Activated naive CD8-positive, alpha-beta T cell treated with anti-CD3 and anti-CD28 coated beads, Interleukin-2, amount 50 U/mL, for 24 hours (primary cell): ENCODE measurements around the gene CXXC4.

Source experiments
- ATAC-seq: fragments of 150-1000 bp; cut with Tn5 transposase; one replicate; pipeline ENCODE4 v1.10.0; 2021
- DNase-seq: peaks from one replicate; pipeline ENCODE4 v3.0.0; 2021
- H3K27ac Mint-ChIP-seq: one replicate; pipeline ENCODE4 v1.8.0; 2021; ENCODE audit warnings: mild to moderate bottlenecking, mixed read lengths
- H3K27me3 Mint-ChIP-seq: one replicate; pipeline ENCODE4 v1.8.0; 2021; ENCODE audit warnings: mixed read lengths
- H3K36me3 Mint-ChIP-seq: one replicate; pipeline ENCODE4 v1.8.0; 2021; ENCODE audit warnings: low read depth, mixed read lengths
- H3K4me1 Mint-ChIP-seq: one replicate; pipeline ENCODE4 v1.8.0; 2021; ENCODE audit warnings: mixed read lengths
- H3K4me3 Mint-ChIP-seq: one replicate; pipeline ENCODE4 v1.8.0; 2021; ENCODE audit warnings: mild to moderate bottlenecking, moderate library complexity, mixed read lengths
- H3K9me3 Mint-ChIP-seq: one replicate; pipeline ENCODE4 v1.8.0; 2021; ENCODE audit warnings: mixed read lengths

The CXXC4 gene

GRCh38 chr4:104494822-104495559 lies at the start of gene CXXC4:
CXXC4 (minus strand) TSS chr4:104494894; CDS start chr4:104491802, 3,092 bp downstream.
- Mint-ChIP-seq H3K27me3 (peaks cover 64% of the 10 kb centered on the region), H3K27ac (no peak within 1 kb of the TSS), H3K4me1 (peaks cover 30% of the 10 kb centered on the region), H3K4me3 (peak within 1 kb of the TSS; percentile 75), H3K36me3 (peaks cover 3% of the 10 kb centered on the region), H3K9me3 (no peaks in the 10 kb centered on the region)
- ATAC-seq (no peak), DNase-seq (peak; percentile 5)

- Mint-ChIP-seq H3K9me3 (no peaks in the 10 kb centered on the region), H3K36me3 (no peaks in the 10 kb centered on the region), H3K4me1 (no peaks in the 10 kb centered on the region), H3K27ac (no peak overlapping the region), H3K27me3 (peaks cover 1% of the 10 kb centered on the region), H3K4me3 (no peak overlapping the region)
- DNase-seq (no peak), ATAC-seq (no peak)
Observed at GRCh38 chr4:104533156-104533555, 38.5 kb upstream of the CXXC4 start.

GRCh38 chr4:104532677-104533076 lies 38.0 kb upstream of the CXXC4 start:
- DNase-seq (no peak), ATAC-seq (no peak)
- no peak overlapping the region for H3K27ac Mint-ChIP-seq
- no peaks in the 10 kb centered on the region for H3K9me3 Mint-ChIP-seq
- H3K36me3 Mint-ChIP-seq, result no peaks in the 10 kb centered on the region
- H3K4me1 Mint-ChIP-seq, result no peaks in the 10 kb centered on the region
- peaks cover 3% of the 10 kb centered on the region for H3K27me3 Mint-ChIP-seq
- H3K4me3 Mint-ChIP-seq, result no peak overlapping the region

- ATAC-seq (no peak), DNase-seq (no peak)
- Mint-ChIP-seq H3K36me3 (no peaks in the 10 kb centered on the region), H3K27ac (no peak overlapping the region), H3K9me3 (no peaks in the 10 kb centered on the region), H3K27me3 (peaks cover 6% of the 10 kb centered on the region), H3K4me3 (no peak overlapping the region), H3K4me1 (no peaks in the 10 kb centered on the region)
Observed at GRCh38 chr4:104531390-104531789, 36.7 kb upstream of the CXXC4 start.

GRCh38 chr4:104530426-104530825 lies 35.7 kb upstream of the CXXC4 start:
- no peaks in the 10 kb centered on the region for H3K4me1 Mint-ChIP-seq

GRCh38 chr4:104524591-104524990 lies 29.9 kb upstream of the CXXC4 start:
- H3K27me3 Mint-ChIP-seq, result peaks cover 7% of the 10 kb centered on the region
- H3K9me3 Mint-ChIP-seq, result no peaks in the 10 kb centered on the region
- no peak for DNase-seq
- H3K36me3 Mint-ChIP-seq, result no peaks in the 10 kb centered on the region
- no peaks in the 10 kb centered on the region for H3K4me1 Mint-ChIP-seq
- ATAC-seq, result no peak
- H3K27ac Mint-ChIP-seq, result no peak overlapping the region
- no peak overlapping the region for H3K4me3 Mint-ChIP-seq

More at GRCh38 chr4:104530426-104530825, 35.7 kb upstream of the CXXC4 start:
- no peak overlapping the region for H3K4me3 Mint-ChIP-seq
- H3K27me3 Mint-ChIP-seq, result peaks cover 6% of the 10 kb centered on the region
- no peak for ATAC-seq
- H3K36me3 Mint-ChIP-seq, result no peaks in the 10 kb centered on the region
- H3K9me3 Mint-ChIP-seq, result no peaks in the 10 kb centered on the region
- DNase-seq, result no peak
- H3K27ac Mint-ChIP-seq, result no peak overlapping the region

- Mint-ChIP-seq H3K27ac (no peak overlapping the region), H3K27me3 (peaks cover 7% of the 10 kb centered on the region), H3K4me3 (no peak overlapping the region), H3K4me1 (no peaks in the 10 kb centered on the region), H3K9me3 (peaks cover 3% of the 10 kb centered on the region), H3K36me3 (no peaks in the 10 kb centered on the region)
- DNase-seq (no peak), ATAC-seq (no peak)
Observed at GRCh38 chr4:104524026-104524425, 29.3 kb upstream of the CXXC4 start.

- Mint-ChIP-seq H3K9me3 (peaks cover 3% of the 10 kb centered on the region), H3K4me3 (no peak overlapping the region), H3K27ac (no peak overlapping the region), H3K27me3 (peaks cover 10% of the 10 kb centered on the region), H3K4me1 (no peaks in the 10 kb centered on the region), H3K36me3 (no peaks in the 10 kb centered on the region)
- DNase-seq (no peak), ATAC-seq (no peak)
Observed at GRCh38 chr4:104519588-104519987, 24.9 kb upstream of the CXXC4 start.

- no peak overlapping the region for H3K4me3 Mint-ChIP-seq
Observed at GRCh38 chr4:104516884-104517283, 22.2 kb upstream of the CXXC4 start.

GRCh38 chr4:104508224-104508623 lies 13.5 kb upstream of the CXXC4 start:
- Mint-ChIP-seq H3K27me3 (peaks cover 6% of the 10 kb centered on the region), H3K27ac (no peak overlapping the region), H3K36me3 (no peaks in the 10 kb centered on the region), H3K4me3 (no peak overlapping the region), H3K4me1 (no peaks in the 10 kb centered on the region), H3K9me3 (no peaks in the 10 kb centered on the region)
- ATAC-seq (no peak), DNase-seq (no peak)

More at GRCh38 chr4:104516884-104517283, 22.2 kb upstream of the CXXC4 start:
- Mint-ChIP-seq H3K27ac (no peak overlapping the region), H3K4me1 (no peaks in the 10 kb centered on the region), H3K9me3 (peaks cover 3% of the 10 kb centered on the region), H3K27me3 (peaks cover 8% of the 10 kb centered on the region), H3K36me3 (no peaks in the 10 kb centered on the region)
- DNase-seq (no peak), ATAC-seq (no peak)

- no peaks in the 10 kb centered on the region for H3K4me1 Mint-ChIP-seq
- H3K36me3 Mint-ChIP-seq, result no peaks in the 10 kb centered on the region
- no peak for DNase-seq
- H3K4me3 Mint-ChIP-seq, result no peak overlapping the region
- H3K27ac Mint-ChIP-seq, result no peak overlapping the region
- H3K9me3 Mint-ChIP-seq, result no peaks in the 10 kb centered on the region
- peaks cover 6% of the 10 kb centered on the region for H3K27me3 Mint-ChIP-seq
- ATAC-seq, result no peak
Observed at GRCh38 chr4:104507112-104507511, 12.4 kb upstream of the CXXC4 start.

GRCh38 chr4:104504536-104504935 lies 9.8 kb upstream of the CXXC4 start:
- no peak overlapping the region for H3K4me3 Mint-ChIP-seq
- no peak for ATAC-seq
- H3K4me1 Mint-ChIP-seq, result no peaks in the 10 kb centered on the region
- H3K36me3 Mint-ChIP-seq, result no peaks in the 10 kb centered on the region
- DNase-seq, result no peak
- H3K27me3 Mint-ChIP-seq, result peaks cover 20% of the 10 kb centered on the region
- H3K9me3 Mint-ChIP-seq, result no peaks in the 10 kb centered on the region
- no peak overlapping the region for H3K27ac Mint-ChIP-seq

- Mint-ChIP-seq H3K27me3 (peaks cover 29% of the 10 kb centered on the region), H3K4me1 (no peaks in the 10 kb centered on the region), H3K9me3 (no peaks in the 10 kb centered on the region), H3K4me3 (no peak overlapping the region), H3K36me3 (no peaks in the 10 kb centered on the region), H3K27ac (no peak overlapping the region)
- ATAC-seq, result no peak
- no peak for DNase-seq
Observed at GRCh38 chr4:104502471-104502870, 7.8 kb upstream of the CXXC4 start.

- H3K4me3 Mint-ChIP-seq, result no peak overlapping the region
Observed at GRCh38 chr4:104501290-104501689, 6.6 kb upstream of the CXXC4 start.

GRCh38 chr4:104500442-104500841 lies 5.7 kb upstream of the CXXC4 start:
- Mint-ChIP-seq H3K27ac (no peak overlapping the region), H3K4me1 (peaks cover 3% of the 10 kb centered on the region), H3K4me3 (no peak overlapping the region), H3K36me3 (no peaks in the 10 kb centered on the region), H3K9me3 (no peaks in the 10 kb centered on the region), H3K27me3 (peaks cover 36% of the 10 kb centered on the region)
- ATAC-seq (no peak), DNase-seq (no peak)

More at GRCh38 chr4:104501290-104501689, 6.6 kb upstream of the CXXC4 start:
- DNase-seq (no peak), ATAC-seq (no peak)
- Mint-ChIP-seq H3K36me3 (no peaks in the 10 kb centered on the region), H3K4me1 (no peaks in the 10 kb centered on the region), H3K27ac (no peak overlapping the region), H3K9me3 (no peaks in the 10 kb centered on the region), H3K27me3 (peaks cover 33% of the 10 kb centered on the region)
